Stomach (tissue), 9 donors: ENCODE data around the gene ANKRD52. TPM values are rescaled to one million over a fixed set of nuclear protein-coding genes. Genes with fewer than 3 reads are reported as not detected.

Experiments used
- DNase-seq, 2 donors: peaks; one replicate each; pipeline versions ENCODE4 v3.0.0 to v3.0.0-alpha.2; 2013 to 2019
- H3K27ac ChIP-seq, 5 donors: fragments of 200-600 bp in 4 of 5; sonication (generic) in 4 of 5; one replicate each; pipeline ENCODE4 v1.5.1; 2013 to 2019; ENCODE audit warnings: mild to moderate bottlenecking in 1 of 5, moderate library complexity in 1 of 5
- H3K27me3 ChIP-seq, 3 donors: fragments of 200-600 bp; sonication (generic); one replicate each; pipeline ENCODE4 v1.5.1; 2017 to 2019; ENCODE audit warnings: mixed run types in 1 of 3
- H3K36me3 ChIP-seq, 4 donors: fragments of 200-600 bp; sonication (generic); 1 replicate in 3 of 4; 2 replicates in 1 of 4; pipeline ENCODE4 v1.5.1; 2016 to 2019
- H3K4me1 ChIP-seq, 4 donors: fragments of 200-600 bp; sonication (generic); one replicate each; pipeline ENCODE4 v1.5.1; 2016 to 2019
- H3K4me3 ChIP-seq, 4 donors: fragments of 200-600 bp; sonication (generic) in 3 of 4; one replicate each; pipeline ENCODE4 v1.5.1; 2016 to 2019; ENCODE audit warnings: mild to moderate bottlenecking in 1 of 4
- H3K9me3 ChIP-seq, 4 donors: fragments of 200-600 bp; sonication (generic); one replicate each; pipeline ENCODE4 v1.5.1; 2016 to 2019
- EP300 ChIP-seq: sonication (generic); formaldehyde crosslinking; IDR thresholded peaks from one replicate; pipeline ENCODE4 v1.6.1; 2017; ENCODE audit warnings: antibody characterized with exemption
- POLR2A ChIP-seq, 4 donors: fragments of 450-650 bp; IDR thresholded peaks; one replicate each; pipeline ENCODE4 v1.6.1; 2016; ENCODE audit warnings: antibody characterized with exemption in 4 of 4, control low read depth in 2 of 4, mild to moderate bottlenecking in 1 of 4, moderate library complexity in 1 of 4
- POLR2AphosphoS5 ChIP-seq, 3 donors: sonication (generic); formaldehyde crosslinking; IDR thresholded peaks; one replicate each; pipeline ENCODE4 v1.6.1; 2016; ENCODE audit warnings: antibody characterized with exemption in 3 of 3
- WGBS, 5 donors: extraction: QIAGEN DNeasy Blood & Tissue Kit in 3 of 5; methylation state at CpG; one replicate each; pipeline versions ENCODE4 v1.1.5 to v1.1.7; 2013 to 2018; 5-methylcytosine and 5-hydroxymethylcytosine counted together
- intact Hi-C: fragments of 100-400 bp; cut with DNase I; formaldehyde crosslinking; loops from one replicate; pipeline ENCODE4 v1.15.1; 2023; ENCODE audit warnings: low total_unique reads
- polyA plus RNA-seq, 3 donors: library from polyadenylated mRNA; stranded (reverse); fragments of 200-250 nt; gene quantifications; one replicate each; pipeline ENCODE4 v1.2.3, GENCODE V29; 2013
- total RNA-seq, 5 donors: library from RNA; depleted of rRNA; stranded (reverse); fragments of >200 nt; gene quantifications; one replicate each; pipeline versions ENCODE4 v1.1.0 to v1.2.3, GENCODE V29; 2014 to 2016
- TF ChIP-seq, protein P1 (sequence below), 7 experiments: fragments of 450-650 bp in 4 of 7; fragments of 200-600 bp in 3 of 7; sonication (generic) in 3 of 7; IDR thresholded peaks; one replicate each; pipeline ENCODE4 v1.5.1; 2016 to 2019; ENCODE audit warnings: antibody characterized with exemption in 7 of 7, control low read depth in 2 of 7, mild to moderate bottlenecking in 1 of 7
- donor health status: healthy with polysubstance abuse.
- donor health status: Bipolar disorder and iron deficiency.
- donor health status: healthy.

The ANKRD52 gene
- total and polyA plus RNA-seq, 8 donors = 2.3 to 28.3 (median 10.4) TPM

DNA sequence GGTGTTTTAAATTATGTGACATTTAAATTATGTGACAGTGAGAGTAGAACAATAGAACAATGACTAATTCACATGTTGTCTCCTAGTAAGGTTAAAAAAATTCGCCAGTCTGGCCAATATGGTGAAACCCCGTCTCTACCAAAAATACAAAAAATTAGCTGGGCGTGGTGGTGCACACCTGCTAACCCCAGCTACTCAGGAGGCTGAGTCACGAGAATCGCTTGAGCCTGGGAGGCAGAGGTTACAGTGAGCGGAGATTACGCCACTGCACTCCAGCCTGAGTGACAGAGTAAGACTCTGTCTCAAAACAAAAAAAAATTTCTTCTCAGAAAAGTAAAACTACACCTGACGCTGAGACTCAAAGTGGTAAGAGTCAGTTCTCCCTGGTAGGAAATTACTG, 39.2 kb upstream of the ANKRD52 start:
- Histone ChIP-seq H3K4me1 (peaks cover 40 to 83% (median 60%) of the 10 kb centered on the region in 4 donors), H3K27ac (no peak overlapping the region), H3K4me3 (no peak overlapping the region), H3K36me3 (peaks cover 0 to 36% (median 23%) of the 10 kb centered on the region in 4 donors), H3K9me3 (no peaks in the 10 kb centered on the region), H3K27me3 (no peaks in the 10 kb centered on the region)
- WGBS, 5 donors = 91 to 95% (median 92%) methylated on average over 8 of the region's 8 CpGs
- no peak for DNase-seq
- TF ChIP-seq, protein P1, sequence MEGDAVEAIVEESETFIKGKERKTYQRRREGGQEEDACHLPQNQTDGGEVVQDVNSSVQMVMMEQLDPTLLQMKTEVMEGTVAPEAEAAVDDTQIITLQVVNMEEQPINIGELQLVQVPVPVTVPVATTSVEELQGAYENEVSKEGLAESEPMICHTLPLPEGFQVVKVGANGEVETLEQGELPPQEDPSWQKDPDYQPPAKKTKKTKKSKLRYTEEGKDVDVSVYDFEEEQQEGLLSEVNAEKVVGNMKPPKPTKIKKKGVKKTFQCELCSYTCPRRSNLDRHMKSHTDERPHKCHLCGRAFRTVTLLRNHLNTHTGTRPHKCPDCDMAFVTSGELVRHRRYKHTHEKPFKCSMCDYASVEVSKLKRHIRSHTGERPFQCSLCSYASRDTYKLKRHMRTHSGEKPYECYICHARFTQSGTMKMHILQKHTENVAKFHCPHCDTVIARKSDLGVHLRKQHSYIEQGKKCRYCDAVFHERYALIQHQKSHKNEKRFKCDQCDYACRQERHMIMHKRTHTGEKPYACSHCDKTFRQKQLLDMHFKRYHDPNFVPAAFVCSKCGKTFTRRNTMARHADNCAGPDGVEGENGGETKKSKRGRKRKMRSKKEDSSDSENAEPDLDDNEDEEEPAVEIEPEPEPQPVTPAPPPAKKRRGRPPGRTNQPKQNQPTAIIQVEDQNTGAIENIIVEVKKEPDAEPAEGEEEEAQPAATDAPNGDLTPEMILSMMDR (IDR thresholded peaks at IDR 0.05) = no peak
- TF ChIP-seq POLR2A (IDR thresholded peaks at IDR 0.05) (no peak), EP300 (no peak), POLR2AphosphoS5 (IDR thresholded peaks at IDR 0.05) (no peak)
- intact Hi-C loops = no loop called here

DNA sequence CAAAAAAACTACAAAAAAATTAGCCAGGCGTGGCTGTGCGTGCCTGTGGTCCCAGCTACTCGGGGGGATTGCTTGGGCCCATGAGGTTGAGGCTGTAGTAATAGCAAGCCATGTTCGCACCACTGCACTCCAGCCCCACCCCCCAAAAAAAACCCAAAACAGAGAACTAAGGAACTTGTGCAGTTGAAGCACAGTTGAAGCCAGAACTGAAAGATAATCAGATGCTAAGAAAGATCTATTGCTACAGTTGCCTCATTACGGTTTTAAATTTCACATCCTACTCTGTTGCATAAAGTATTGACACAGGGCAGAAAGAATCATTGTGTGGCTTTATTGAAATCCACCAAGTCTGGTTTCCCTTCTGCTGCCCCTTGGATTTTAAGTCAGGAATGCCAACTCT, 38.1 kb upstream of the ANKRD52 start:
- no peak for DNase-seq
- peaks cover 3 to 47% (median 29%) of the 10 kb centered on the region in 4 donors for H3K36me3 ChIP-seq
- H3K4me3 ChIP-seq = no peak overlapping the region
- peaks cover 38 to 81% (median 61%) of the 10 kb centered on the region in 4 donors for H3K4me1 ChIP-seq
- intact Hi-C loops = no loop called here
- no peaks in the 10 kb centered on the region for H3K9me3 ChIP-seq
- TF ChIP-seq POLR2AphosphoS5 (IDR thresholded peaks at IDR 0.05) = no peak
- TF ChIP-seq, protein P1 (IDR thresholded peaks at IDR 0.05) = no peak
- no peak for TF ChIP-seq EP300
- TF ChIP-seq POLR2A (IDR thresholded peaks at IDR 0.05) = no peak
- no peak overlapping the region for H3K27ac ChIP-seq
- H3K27me3 ChIP-seq = no peaks in the 10 kb centered on the region
- 59 to 82% (median 77%) methylated on average over 5 of the region's 5 CpGs for WGBS, 5 donors

DNA sequence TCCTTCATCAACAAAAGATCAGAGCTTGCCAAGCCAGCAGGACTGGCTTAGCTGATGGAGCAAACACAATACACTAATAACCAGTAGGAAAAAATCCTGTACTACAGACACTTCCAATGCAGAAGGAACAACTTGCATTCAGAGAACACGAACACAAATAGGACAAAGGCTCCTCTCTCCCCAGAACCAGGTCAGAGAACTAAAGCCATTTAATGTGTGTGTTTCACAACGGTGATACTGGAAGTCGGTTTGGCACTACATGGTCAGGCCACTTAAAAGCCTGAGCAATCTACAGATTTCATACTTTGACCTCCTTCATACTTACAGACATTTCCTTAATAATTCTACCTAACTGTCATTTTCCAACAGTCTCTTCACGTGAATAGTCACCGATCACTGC, 35.6 kb upstream of the ANKRD52 start:
- no peak for TF ChIP-seq POLR2AphosphoS5 (IDR thresholded peaks at IDR 0.05)
- TF ChIP-seq, protein P1 (IDR thresholded peaks at IDR 0.05) = no peak
- TF ChIP-seq POLR2A (IDR thresholded peaks at IDR 0.05) = no peak
- TF ChIP-seq EP300 = no peak
- Histone ChIP-seq H3K4me3 (no peak overlapping the region), H3K9me3 (no peaks in the 10 kb centered on the region), H3K4me1 (peaks cover 22 to 83% (median 54%) of the 10 kb centered on the region in 4 donors), H3K27me3 (no peaks in the 10 kb centered on the region), H3K27ac (no peak overlapping the region), H3K36me3 (peaks cover 7 to 63% (median 48%) of the 10 kb centered on the region in 4 donors)
- intact Hi-C loops = no loop called here
- no peak for DNase-seq
- 60 to 83% (median 65%) methylated on average over 5 of the region's 5 CpGs for WGBS, 5 donors

DNA sequence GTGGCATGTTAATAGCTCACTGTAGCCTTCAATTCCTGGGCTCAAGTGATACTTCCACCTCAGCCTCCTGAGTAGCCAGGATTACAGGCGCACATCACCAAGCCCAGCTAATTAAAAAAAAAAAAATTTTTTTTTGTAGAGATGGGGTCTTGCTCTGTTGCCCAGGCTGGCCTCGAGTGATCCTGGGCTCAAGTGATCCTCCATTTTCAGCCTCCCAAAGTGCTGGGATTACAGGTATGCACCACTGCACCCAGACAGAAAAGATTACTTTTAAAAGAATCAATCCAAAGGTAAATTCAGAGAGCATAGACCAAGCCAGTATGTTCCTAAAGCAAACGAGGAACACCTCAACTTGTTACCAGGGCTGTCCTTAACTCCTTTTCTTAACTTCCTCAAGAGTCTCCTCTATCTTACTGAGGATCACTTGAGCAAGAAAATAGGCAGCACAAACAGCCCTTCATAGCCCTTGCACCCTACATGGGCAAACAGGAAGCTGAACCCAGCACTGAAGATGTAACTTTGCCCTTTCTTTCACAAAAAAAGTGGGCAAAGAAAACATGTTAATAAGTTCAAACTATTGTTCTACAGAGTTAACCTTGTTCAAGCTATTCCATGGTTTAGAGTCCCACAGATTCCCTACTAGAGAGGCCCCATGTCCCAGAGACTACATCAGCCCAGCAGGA, 30.7 kb upstream of the ANKRD52 start:
- peaks cover 17 to 79% (median 37%) of the 10 kb centered on the region in 4 donors for H3K4me1 ChIP-seq
- intact Hi-C loops = no loop called here

More for the DNA sequence above, 30.7 kb upstream of the ANKRD52 start:
- 72 to 89% (median 78%) methylated on average over 3 of the region's 3 CpGs for WGBS, 5 donors
- TF ChIP-seq POLR2AphosphoS5 (IDR thresholded peaks at IDR 0.05) (no peak), POLR2A (IDR thresholded peaks at IDR 0.05) (no peak), EP300 (no peak)
- TF ChIP-seq, protein P1 (IDR thresholded peaks at IDR 0.05) = no peak
- Histone ChIP-seq H3K36me3 (peaks cover 18 to 61% (median 55%) of the 10 kb centered on the region in 4 donors), H3K9me3 (no peaks in the 10 kb centered on the region), H3K4me3 (no peak overlapping the region), H3K27me3 (no peaks in the 10 kb centered on the region), H3K27ac (no peak overlapping the region)
- no peak for DNase-seq
